Measurements from ENCODE around the gene DLGAP1.
"Not testable (repeated sequence)": the region's sequence is repeated elsewhere in the genome, so short reads cannot be mapped to it uniquely, and the experiment has no call there.

DLGAP1 gene

DNA sequence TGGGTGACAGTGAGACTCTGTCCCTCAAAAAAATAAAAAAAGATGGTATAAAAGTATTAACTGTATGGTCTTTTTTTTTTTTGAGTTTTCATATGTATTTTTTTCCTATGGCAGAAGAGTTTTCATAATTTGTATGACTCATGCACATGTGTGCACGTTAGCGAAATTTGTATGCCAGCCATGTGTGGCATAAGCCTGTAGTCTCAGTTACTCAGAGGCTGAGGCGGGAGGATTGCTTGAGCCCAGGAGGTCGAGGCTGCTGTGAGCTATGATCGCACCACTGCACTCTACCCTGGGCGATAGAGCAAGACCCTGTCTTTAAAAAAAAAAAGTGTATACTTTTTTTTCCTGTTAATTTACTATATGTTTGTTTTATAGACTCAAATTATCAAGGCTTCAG lies 844.3 kb downstream of the DLGAP1 start:
- DNase-seq: no peak

GRCh38 chr18:3610188-3610708 lies 844.9 kb downstream of the DLGAP1 start:
- DNase-seq: no peak

DNA sequence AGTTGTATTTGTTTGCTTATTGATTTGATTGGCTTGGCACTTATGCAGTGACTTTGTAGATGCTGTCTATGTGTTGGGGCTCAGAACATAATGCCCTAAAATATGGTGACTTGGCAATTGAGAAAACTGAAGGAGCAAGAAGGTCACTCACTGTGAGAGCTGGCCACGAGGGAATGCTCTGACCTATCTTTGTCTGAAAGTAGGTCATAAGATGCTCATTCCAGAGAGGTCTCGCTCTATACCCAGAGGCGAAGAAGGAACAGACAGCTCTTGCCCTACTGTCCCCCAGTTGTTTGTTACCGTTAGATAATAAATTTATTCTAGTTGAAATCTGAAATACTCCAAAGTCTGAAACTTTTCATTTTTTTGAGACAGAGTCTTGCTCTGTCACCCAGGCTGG lies 846.6 kb downstream of the DLGAP1 start:
- no peak for DNase-seq

DNA sequence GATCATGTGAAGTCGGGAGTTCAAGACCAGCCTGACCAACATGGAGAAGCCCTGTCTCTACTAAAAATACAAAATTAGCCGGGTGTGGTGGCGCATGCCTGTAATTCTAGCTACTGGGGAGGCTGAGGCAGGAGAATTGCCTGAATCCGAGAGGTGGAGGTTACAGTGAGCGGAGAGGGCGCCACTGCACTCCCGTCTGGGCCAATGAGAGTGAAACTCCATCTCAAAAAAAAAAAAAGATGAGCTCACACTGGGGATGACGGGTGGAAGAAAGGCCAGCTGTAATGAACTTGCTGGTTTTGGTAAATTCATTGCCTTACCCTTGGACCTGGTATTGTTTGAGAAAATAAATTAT lies 847.0 kb downstream of the DLGAP1 start:
- not testable (repeated sequence) for DNase-seq

GRCh38 chr18:3607309-3608098 lies 847.6 kb downstream of the DLGAP1 start:
- no peak for DNase-seq

GRCh38 chr18:3606863-3607262 lies 848.2 kb downstream of the DLGAP1 start:
- not testable (repeated sequence) for DNase-seq

DNA sequence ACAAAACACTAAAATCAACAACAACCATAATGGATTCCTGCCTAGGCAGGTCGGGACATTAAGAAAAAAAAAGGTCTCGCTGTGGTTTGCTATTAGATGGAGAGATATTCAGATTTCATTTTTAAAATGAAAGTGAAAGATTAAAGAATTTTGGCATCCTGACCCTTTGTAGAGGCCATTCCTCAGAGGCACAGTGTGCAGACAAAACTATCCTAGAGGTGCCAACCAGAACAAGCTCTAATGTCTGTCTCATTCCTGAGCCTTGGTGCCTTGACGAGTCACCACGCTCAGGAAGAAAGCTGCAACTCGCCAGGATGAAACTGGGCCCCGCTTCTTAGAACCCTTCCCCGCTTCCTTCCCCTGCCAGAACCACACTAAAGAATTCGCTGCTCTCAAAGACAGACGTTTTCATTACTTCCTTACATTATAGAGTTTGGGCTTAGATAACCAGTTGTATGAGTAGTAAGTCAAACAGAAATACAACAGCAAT lies 849.1 kb downstream of the DLGAP1 start:
- no peak for DNase-seq

DNA sequence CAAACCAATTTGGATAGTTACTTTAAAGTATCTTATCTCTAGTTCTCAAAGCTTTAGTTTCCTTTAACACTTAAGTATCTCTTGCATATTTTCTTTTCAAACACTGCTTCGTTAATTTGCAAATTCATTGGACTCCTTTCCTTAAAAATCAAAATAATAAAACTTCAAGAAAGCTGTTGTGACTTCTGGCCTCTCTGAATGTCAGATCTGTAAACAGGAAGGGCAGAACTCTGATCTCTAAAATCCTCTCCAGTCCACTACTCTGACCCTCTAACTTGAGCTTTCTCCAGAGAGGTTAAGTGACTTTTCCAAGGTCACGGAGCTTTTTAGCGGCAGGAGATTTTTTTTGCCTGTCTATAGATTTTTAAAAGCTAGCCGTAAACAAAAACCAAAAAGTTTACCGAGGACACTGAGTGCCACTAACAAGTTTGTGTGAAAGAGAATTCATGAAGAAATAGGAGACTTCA lies 849.6 kb downstream of the DLGAP1 start:
- DNase-seq: no peak

DNA sequence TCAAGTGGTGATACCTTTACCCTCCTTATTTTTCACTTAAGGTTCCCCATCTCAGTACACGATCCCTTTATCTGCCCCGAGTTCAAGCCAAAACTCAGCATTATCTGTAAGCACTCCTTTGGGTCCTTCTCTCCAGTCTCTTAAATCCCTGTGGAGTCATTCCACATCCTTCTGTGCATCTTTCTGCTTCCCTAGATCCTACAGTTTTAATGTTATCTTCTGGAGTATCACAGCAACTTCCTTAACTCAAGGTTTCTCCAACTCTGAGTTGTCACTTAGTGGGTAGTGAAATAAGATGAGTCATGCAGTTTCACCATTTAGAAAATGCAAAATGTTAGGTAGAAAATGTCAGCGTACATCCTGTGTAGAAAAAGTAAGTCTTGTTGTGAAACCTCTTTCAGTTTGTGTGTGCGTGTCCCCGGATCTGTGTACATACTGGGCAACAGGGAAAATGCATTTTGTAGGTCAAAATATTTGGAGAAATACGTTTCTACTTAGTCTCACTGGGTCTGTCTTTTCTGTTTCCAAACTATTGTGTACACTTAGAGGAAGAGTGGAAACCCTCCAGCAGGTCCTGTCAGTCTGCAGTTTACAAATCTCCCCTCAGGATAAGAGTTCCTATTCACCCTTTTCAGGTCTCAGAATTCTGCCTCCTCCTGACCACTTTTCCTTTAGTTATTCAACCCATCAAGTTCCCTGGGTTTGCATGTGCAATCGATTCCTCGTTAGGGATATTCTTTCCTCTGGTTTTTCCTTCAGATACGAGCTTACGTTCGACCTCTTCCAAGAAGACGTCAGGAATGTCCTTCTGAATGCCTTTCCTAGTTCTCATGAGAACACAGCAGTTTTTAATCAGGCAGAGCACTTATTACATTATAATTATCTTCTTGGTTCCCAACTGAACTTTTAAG lies 850.4 kb downstream of the DLGAP1 start:
- DNase-seq: no peak

DNA sequence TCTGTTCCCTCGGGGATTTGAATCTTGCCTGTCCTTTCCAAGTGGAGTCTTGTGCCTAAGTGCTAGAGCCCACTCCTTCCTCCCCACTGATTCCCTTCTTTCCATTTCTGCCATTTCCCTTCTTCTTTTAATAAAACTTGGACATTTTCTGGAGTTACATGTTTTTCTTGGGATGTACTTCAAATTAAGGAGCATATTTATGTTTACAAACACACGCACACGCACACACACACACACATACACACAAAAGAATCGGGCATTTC lies 850.9 kb downstream of the DLGAP1 start:
- no peak for DNase-seq

DNA sequence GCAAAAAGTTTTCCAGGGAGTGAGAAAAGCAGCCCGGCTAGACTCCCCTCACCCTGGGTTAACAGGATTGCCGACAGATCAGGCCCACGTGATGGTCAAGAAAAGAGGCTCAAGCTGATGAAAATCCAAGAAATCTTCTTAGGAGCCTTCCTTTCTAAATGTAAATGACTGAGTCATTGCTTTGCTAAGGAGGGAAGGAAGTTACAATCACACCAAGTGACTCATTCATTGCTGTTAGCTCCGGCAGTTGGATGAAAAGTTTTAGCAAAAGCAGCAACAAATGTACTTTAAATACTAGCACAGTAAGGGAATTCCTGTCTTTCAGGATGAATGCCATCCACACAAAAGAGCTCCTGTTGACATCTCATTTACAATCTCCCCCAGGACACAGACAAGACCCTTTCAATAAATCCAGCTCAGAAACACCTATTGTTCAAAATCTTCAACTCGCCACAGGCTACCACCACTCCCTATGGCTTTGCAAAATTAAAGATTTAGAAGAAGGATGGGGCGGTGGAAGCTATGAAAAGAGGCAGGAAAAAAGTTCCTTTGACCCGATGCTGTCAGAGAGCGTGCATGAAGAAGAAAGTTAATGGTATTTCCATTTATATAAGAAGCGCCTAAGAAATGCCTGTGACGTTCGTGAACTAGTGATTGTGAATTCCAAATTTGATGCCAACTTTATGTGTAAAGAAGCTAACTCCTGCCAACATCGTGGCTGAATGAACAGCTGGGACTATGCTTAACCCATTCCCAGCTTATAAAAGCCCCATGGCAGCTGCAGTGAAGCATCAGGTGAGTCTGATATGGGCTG lies 851.5 kb downstream of the DLGAP1 start:
- DNase-seq: no peak

DNA sequence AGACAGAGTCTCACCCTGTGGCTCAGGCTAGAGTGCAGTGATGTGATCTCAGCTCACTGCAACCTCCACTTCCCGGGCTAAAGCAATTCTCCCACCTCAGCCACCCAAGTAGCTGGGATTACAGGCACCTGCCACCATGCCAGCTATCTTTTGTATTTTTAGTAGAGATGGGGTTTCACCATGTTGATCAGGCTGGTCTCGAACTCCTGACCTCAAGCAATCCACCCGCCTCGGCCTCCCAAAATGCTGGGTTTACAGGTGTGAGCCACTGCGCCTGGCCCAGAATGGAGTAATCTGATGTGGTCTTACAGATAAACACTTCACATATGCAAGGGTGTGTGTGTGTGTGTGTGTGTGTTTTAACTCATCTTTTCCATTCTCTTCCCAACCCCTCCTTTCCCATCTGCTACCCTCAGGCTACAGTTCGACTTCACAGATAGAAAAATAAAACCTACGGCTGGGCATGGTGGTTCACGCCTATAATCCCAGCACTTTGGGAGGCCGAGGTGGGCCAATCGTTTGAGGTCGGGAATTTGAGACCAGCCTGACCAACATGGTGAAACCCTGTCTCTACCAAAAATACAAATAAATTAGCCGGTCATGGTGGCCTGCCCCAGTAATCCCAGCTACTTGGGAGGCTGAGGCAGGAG lies 853.9 kb downstream of the DLGAP1 start:
- DNase-seq: not testable (repeated sequence)

DNA sequence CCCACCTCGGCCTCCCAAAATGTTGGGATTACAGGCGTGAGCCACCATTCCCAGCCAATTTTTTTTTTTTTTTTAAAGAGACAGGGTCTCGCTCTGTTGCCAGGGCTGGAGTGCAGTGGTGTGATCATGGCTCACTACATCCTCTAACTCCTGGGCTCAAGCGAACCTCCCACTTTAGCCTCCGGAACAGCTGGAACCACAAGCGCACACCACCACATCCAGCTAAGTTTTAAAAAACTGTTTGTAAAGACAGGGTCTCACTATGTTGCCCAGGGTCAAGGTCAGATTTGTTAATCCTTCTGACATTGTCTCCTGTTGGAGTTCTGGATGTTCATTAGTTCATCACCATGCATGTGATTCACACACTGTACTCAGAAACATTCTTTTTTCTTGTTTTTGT lies 855.2 kb downstream of the DLGAP1 start:
- no peak for DNase-seq

DNA sequence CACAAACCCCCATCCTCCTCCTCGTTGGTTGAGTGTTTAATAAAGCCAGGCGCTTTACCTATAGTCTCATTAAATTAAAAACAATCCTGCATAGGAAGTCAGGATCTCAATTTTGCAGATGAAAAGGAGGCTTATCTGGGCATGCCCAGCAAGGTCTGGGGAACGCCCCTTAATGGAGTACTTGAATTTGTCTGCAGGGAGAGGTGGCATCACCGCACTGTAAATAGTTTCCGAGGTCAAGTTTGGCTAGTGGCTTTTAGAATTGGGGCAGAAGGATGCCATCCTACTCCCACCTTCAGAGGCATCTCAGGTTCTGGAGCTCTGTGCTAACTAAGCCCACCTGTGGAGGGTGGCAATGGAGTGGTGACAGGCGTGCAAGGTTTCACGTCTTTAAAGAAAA lies 855.9 kb downstream of the DLGAP1 start:
- no peak for DNase-seq

DNA sequence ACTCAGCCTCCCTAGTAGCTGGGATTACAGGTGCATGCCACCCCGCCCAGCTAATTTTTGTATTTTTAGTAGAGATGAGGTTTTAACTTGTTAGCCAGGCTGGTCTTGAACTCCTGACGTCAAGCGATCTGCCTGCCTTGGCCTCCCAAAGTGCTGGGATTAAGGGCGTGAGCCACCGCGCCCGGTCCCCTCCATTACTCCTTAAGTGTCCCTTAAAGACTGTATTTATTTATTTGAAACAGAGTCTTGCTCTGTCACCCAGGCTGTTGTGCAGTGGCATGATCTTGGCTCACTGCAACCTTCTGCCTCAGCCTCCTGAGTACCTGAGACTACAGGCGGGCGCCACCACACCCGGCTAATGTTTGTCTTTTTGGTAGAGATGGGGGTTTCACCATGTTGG lies 856.5 kb downstream of the DLGAP1 start:
- no peak for DNase-seq

DNA sequence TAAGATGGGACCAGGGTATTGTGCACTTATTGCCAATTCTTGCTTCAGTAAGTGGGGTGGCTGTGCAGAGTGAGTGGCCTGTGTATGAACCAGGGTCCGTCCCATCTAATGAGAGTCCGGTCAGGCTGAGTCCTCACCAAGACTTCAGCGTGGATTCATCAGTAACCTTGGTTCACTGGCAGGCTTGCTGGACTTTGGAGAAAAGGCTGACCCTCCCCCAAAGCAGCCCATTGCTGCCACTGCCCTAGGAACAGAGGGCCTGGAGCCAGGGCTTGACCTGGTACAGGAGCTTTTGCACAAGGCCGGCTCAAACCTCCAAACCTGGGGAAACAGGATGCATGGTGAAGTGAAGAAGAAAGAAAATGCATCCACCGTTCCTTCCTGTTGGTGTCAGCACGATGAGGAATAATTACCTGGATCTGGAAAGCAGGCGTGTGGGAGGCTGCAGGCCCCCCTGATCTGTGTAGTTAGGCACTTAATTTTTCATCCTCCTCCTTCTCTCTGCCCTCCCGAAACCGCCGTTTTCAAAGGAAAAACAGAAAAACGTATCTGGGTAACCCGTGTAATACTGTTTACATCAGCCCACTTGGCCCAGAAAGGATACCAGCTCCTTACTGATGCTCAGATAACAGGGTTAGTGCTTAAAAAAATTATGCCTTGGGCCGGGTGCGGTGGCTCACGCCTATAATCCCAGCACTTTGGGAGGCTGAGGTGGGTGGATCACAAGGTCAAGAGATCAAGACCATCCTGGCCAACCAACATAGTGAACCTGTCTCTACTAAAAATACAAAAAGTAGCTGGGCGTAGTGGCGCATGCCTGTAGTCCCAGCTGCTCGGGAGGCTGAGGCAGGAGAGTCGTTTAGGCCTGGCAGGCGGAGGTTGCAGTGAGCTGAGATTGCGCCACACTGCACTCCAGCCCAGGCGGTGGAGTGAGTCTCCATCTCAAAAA lies 857.4 kb downstream of the DLGAP1 start:
- no peak for DNase-seq

GRCh38 chr18:3596637-3597384 lies 858.3 kb downstream of the DLGAP1 start:
- no peak for DNase-seq

GRCh38 chr18:3596324-3596636 lies 858.8 kb downstream of the DLGAP1 start:
- DNase-seq: no peak

DNA sequence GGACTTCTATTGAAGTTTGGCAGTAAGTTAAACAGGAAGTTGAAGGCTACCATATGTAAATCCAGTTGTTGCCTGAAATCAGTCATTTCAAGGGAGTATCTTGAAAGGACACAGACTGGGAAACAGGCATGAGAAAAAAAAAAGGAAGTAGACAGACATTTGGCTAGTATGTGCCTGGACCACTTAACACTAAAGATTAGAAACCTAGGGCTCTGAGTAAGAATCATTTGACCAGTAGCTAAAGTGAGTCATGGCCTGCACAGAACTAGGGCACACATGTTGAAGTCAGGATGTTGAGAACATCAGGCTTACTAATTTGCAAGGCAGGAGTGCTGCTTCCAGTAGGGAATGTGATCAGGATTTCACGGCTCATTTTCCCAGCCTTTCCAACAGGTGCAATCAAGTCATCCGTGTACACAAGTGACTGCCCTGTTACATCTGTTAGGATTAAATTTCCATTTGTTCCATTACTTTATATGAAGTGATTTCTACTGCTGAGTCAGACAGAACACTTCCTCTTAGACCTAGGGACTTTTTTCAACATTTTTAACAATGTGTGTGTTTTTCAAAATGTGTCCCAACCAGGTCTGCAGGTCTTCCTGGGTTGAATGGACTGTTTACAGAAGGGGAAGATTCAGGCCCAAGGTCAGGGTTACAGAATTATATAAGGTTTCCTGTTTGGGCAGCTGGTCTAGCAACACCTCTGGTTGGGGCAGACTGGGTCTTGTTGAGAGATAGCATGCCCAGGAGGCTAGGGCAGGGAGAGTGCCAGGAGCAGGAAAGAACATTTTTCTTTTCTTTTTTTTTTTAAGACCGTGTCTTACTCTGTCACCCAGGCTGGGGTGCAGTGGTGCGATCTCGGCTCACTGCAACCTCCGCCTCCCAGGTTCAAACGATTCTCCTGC lies 859.5 kb downstream of the DLGAP1 start:
- DNase-seq: no peak
